Measurements from ENCODE around the gene KCNG1.

Gene KCNG1

DNA sequence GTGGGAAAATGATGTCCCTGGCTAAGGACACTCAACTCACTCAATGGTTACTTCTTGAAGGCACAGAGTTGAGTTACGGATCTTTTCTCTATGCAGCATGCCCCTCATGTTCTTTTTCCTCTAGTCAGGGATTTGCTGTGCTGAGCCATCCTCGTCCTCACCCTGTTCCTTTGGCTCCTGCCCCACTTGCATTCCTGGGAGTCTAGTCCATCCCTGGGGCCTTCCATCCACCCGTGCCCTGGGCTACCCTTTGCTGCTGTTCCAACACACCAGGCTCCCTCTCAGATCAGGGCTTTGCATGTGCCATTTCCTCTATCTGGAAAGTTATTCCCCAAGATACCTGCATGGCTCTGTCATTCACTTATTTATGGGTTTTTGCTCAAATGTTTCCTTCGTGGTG lies 13.3 kb upstream of the KCNG1 start:
- POLR2A ChIA-PET: no interaction called here
- Histone ChIP-seq H3K4me3 (ENCODE audit: low read depth, low read length) (no peak overlapping the region), H3K27ac (ENCODE audit: extremely low read depth, low read depth, low read length) (no peak overlapping the region), H3K4me1 (ENCODE audit: control insufficient read depth, insufficient read depth, low read length) (no peaks in the 10 kb centered on the region), H3K9me3 (ENCODE audit: control insufficient read depth, insufficient read depth, low read depth, low read length) (no peaks in the 10 kb centered on the region), H3K36me3 (ENCODE audit: control insufficient read depth in 2 of 2, insufficient read depth in 1 of 2, low read length in 2 of 2) (no peaks in the 10 kb centered on the region)
- CTCF ChIA-PET: no interaction called here
- TF ChIP-seq SCRT2 (tag by site-specific recombination; IDR thresholded peaks at IDR 0.05) (no peak), ZNF146 (tag by site-specific recombination; IDR thresholded peaks at IDR 0.05) (no peak), SP2 (tag by site-specific recombination; IDR thresholded peaks at IDR 0.05) (no peak), ZNF610 (tag by site-specific recombination; IDR thresholded peaks at IDR 0.05; ENCODE audit: borderline replicate concordance) (no peak), ELK4 (IDR thresholded peaks at IDR 0.05; ENCODE audit: borderline replicate concordance, low read depth, low read length) (no peak), KLF1 (tag by site-specific recombination; IDR thresholded peaks at IDR 0.05) (no peak), ZNF560 (tag by site-specific recombination; IDR thresholded peaks at IDR 0.05; ENCODE audit: borderline replicate concordance) (no peak), ZNF530 (tag by site-specific recombination; IDR thresholded peaks at IDR 0.05; ENCODE audit: low read depth) (no peak)

DNA sequence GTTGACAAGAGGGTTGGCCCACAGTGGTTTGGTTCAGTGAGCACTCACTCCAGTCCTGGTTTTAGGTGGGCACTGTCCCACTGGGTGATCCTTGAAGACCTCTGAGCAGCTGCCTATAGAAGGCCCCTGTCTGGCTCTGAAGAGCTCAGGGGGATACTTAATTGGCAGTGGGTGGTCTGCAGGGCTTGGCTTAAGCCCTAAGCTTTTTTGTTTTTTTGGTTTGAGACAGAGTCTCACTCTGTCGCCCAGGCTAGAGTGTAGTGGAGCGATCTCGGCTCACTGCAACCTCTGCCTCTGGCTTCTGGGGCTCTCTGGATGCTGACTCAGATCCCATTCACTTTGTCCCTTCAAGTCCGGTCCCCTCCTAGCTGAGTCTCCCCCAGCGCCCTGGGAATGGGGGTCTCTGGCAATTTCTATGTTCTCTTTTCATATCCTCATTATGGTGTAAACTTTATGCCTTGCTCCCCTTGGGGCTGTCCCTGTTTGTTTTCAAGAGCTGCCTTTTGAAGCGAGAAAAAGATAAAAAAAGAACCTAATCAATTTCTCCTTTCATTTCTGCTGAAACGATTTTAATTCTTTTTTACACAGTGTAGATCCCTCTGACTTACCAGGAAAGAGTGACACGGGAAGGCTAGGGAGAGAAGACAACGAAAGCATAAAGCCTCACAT lies 12.2 kb upstream of the KCNG1 start:
- CTCF ChIA-PET: interaction anchor here (0.6 to 0.9 kb wide), 2 partner anchors 20 to 48 kb away, joined by 3 to 4 read pairs; no protein-coding TSS in a partner anchor

More for the DNA sequence above, 12.2 kb upstream of the KCNG1 start:
- TF ChIP-seq ZNF175 (tag by site-specific recombination; IDR thresholded peaks at IDR 0.05): no peak
- TF ChIP-seq, protein P1, sequence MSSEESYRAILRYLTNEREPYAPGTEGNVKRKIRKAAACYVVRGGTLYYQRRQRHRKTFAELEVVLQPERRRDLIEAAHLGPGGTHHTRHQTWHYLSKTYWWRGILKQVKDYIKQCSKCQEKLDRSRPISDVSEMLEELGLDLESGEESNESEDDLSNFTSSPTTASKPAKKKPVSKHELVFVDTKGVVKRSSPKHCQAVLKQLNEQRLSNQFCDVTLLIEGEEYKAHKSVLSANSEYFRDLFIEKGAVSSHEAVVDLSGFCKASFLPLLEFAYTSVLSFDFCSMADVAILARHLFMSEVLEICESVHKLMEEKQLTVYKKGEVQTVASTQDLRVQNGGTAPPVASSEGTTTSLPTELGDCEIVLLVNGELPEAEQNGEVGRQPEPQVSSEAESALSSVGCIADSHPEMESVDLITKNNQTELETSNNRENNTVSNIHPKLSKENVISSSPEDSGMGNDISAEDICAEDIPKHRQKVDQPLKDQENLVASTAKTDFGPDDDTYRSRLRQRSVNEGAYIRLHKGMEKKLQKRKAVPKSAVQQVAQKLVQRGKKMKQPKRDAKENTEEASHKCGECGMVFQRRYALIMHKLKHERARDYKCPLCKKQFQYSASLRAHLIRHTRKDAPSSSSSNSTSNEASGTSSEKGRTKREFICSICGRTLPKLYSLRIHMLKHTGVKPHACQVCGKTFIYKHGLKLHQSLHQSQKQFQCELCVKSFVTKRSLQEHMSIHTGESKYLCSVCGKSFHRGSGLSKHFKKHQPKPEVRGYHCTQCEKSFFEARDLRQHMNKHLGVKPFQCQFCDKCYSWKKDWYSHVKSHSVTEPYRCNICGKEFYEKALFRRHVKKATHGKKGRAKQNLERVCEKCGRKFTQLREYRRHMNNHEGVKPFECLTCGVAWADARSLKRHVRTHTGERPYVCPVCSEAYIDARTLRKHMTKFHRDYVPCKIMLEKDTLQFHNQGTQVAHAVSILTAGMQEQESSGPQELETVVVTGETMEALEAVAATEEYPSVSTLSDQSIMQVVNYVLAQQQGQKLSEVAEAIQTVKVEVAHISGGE (tag by site-specific recombination; conservative IDR thresholded peaks at IDR 0.05; ENCODE audit: low read depth): no peak
- no peak for TF ChIP-seq ZSCAN16 (tag by site-specific recombination; IDR thresholded peaks at IDR 0.05)
- no peak for TF ChIP-seq BCL11A (tag by site-specific recombination; IDR thresholded peaks at IDR 0.05; ENCODE audit: low read depth)
- no peak for TF ChIP-seq ZNF112 (tag by site-specific recombination; IDR thresholded peaks at IDR 0.05)
- no peak for TF ChIP-seq ZNF398 (tag by site-specific recombination; IDR thresholded peaks at IDR 0.05)
- no peak for TF ChIP-seq ZNF416 (tag by site-specific recombination; IDR thresholded peaks at IDR 0.05)
- TF ChIP-seq ZNF777 (tag by site-specific recombination; IDR thresholded peaks at IDR 0.05; ENCODE audit: borderline replicate concordance): no peak
- TF ChIP-seq INSM2 (tag by site-specific recombination; IDR thresholded peaks at IDR 0.05): no peak
- no peak for TF ChIP-seq YY1 (tag by site-specific recombination; IDR thresholded peaks at IDR 0.05)
- no peak for TF ChIP-seq TCF7L2 (IDR thresholded peaks at IDR 0.05; ENCODE audit: borderline replicate concordance, low read depth, low read length)
- TF ChIP-seq ZNF121 (tag by site-specific recombination; IDR thresholded peaks at IDR 0.05): no peak
- TF ChIP-seq RBAK (tag by site-specific recombination; IDR thresholded peaks at IDR 0.05): no peak
- no peak for TF ChIP-seq ZNF138 (tag by site-specific recombination; IDR thresholded peaks at IDR 0.05; ENCODE audit: borderline replicate concordance)
- TF ChIP-seq CTCF (tag by site-specific recombination; IDR thresholded peaks at IDR 0.05): no peak
- TF ChIP-seq, protein P2, sequence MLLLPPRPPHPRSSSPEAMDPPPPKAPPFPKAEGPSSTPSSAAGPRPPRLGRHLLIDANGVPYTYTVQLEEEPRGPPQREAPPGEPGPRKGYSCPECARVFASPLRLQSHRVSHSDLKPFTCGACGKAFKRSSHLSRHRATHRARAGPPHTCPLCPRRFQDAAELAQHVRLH (tag by site-specific recombination; IDR thresholded peaks at IDR 0.05): no peak
- no peaks in the 10 kb centered on the region for H3K4me1 ChIP-seq (ENCODE audit: control insufficient read depth, insufficient read depth, low read length)
- H3K9me3 ChIP-seq (ENCODE audit: control insufficient read depth, insufficient read depth, low read depth, low read length): no peaks in the 10 kb centered on the region
- H3K36me3 ChIP-seq (ENCODE audit: control insufficient read depth in 2 of 2, insufficient read depth in 1 of 2, low read length in 2 of 2): no peaks in the 10 kb centered on the region
- POLR2A ChIA-PET: no interaction called here
- no peak overlapping the region for H3K4me3 ChIP-seq (ENCODE audit: low read depth, low read length)
- H3K27ac ChIP-seq (ENCODE audit: extremely low read depth, low read depth, low read length): no peak overlapping the region
